ENCODE data around the gene LRRC31. TPM values are rescaled to one million over a fixed set of nuclear protein-coding genes. Genes with fewer than 3 reads are reported as not detected.

The LRRC31 gene
- total RNA-seq, 1 donor, result not detected

DNA sequence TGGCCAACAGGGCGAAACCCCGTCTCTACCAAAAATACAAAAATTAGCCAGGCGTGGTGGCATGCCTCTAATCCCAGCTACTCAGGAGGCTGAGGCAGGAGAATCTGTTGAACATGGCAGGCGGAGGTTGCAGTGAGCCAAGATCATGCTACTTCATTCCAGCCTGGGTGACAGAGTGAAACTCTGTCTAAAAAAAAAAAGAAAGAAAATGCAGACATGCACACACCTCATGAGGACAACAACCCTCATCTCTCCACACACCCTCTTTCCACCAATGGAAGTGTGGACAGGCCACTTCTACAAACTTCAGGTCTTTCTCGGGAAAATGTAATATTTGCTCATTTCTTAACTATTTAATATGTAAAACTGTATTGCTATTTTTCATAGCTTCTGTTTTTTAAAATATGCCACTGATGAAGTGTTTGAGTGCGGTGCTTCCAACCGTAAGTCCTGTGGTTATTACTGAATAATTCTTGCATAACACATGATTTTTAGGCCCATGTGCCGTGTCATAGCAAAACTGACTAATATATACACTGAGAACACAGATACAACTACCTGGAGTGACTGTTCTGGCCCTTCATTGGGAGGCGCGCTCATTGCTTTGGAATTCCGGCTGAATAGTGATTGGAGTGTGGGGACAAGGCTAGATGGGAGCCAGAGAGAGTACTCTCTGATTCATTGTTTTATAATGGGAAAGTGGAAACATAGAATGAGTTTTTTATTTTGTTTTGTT lies 23.1 kb downstream of the LRRC31 start:
- H3K79me2 ChIP-seq (ENCODE audit: insufficient read depth, low read length), result no peaks in the 10 kb centered on the region
- H3K27ac ChIP-seq (ENCODE audit: low read depth, low read length), result no peak overlapping the region
- no peaks in the 10 kb centered on the region for H3K4me1 ChIP-seq (ENCODE audit: insufficient read depth, low read length)
- H4K20me1 ChIP-seq (ENCODE audit: insufficient read depth, low read length), result no peaks in the 10 kb centered on the region
- peak overlapping the region; percentile 10 for H3K4me2 ChIP-seq (ENCODE audit: insufficient read depth, low read length)
- H3K4me3 ChIP-seq (ENCODE audit: insufficient read depth, low read length), result no peak overlapping the region
- H3K9me3 ChIP-seq (ENCODE audit: low read depth, low read length), result no peaks in the 10 kb centered on the region
- H3K27me3 ChIP-seq (ENCODE audit: insufficient read depth, low read length), result peaks cover 4% of the 10 kb centered on the region
- H2AFZ ChIP-seq (ENCODE audit: low read length), result no peak overlapping the region
- peak; percentile 92 for DNase-seq (ENCODE audit: insufficient read length, low spot score, missing footprints)
- TF ChIP-seq, protein P1, sequence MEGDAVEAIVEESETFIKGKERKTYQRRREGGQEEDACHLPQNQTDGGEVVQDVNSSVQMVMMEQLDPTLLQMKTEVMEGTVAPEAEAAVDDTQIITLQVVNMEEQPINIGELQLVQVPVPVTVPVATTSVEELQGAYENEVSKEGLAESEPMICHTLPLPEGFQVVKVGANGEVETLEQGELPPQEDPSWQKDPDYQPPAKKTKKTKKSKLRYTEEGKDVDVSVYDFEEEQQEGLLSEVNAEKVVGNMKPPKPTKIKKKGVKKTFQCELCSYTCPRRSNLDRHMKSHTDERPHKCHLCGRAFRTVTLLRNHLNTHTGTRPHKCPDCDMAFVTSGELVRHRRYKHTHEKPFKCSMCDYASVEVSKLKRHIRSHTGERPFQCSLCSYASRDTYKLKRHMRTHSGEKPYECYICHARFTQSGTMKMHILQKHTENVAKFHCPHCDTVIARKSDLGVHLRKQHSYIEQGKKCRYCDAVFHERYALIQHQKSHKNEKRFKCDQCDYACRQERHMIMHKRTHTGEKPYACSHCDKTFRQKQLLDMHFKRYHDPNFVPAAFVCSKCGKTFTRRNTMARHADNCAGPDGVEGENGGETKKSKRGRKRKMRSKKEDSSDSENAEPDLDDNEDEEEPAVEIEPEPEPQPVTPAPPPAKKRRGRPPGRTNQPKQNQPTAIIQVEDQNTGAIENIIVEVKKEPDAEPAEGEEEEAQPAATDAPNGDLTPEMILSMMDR (IDR thresholded peaks at IDR 0.05; ENCODE audit: extremely low read depth, low read depth, low read length), result no peak
- no peaks in the 10 kb centered on the region for H3K36me3 ChIP-seq (ENCODE audit: insufficient read depth, low read length)

DNA sequence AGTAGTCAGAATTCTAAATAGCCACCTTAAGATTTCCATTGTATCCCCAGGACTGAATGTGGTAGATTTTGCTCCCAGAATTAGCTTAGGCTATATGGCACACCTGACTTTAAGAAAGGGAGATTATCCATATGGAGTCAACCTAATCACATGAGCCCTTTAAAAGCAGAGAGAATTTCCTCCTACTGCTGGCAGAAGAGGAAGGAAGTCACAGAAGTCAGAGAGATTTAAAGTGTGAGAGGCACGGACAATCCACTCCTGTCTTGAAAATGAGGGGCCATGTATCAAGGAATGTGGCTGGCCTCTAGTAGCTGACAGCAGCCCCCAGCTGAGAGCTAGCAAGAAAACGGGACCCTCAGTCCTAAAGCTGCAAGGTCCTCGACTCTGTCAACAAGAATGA lies 26.8 kb downstream of the LRRC31 start:
- TF ChIP-seq, protein P1 (IDR thresholded peaks at IDR 0.05; ENCODE audit: extremely low read depth, low read depth, low read length), result no peak
- Histone ChIP-seq H3K79me2 (ENCODE audit: insufficient read depth, low read length) (no peaks in the 10 kb centered on the region), H3K4me3 (ENCODE audit: insufficient read depth, low read length) (no peak overlapping the region), H3K4me1 (ENCODE audit: insufficient read depth, low read length) (no peaks in the 10 kb centered on the region), H2AFZ (ENCODE audit: low read length) (peak overlapping the region; percentile 68), H3K36me3 (ENCODE audit: insufficient read depth, low read length) (no peaks in the 10 kb centered on the region), H3K27ac (ENCODE audit: low read depth, low read length) (no peak overlapping the region), H3K9me3 (ENCODE audit: low read depth, low read length) (no peaks in the 10 kb centered on the region), H4K20me1 (ENCODE audit: insufficient read depth, low read length) (no peaks in the 10 kb centered on the region), H3K27me3 (ENCODE audit: insufficient read depth, low read length) (no peaks in the 10 kb centered on the region), H3K4me2 (ENCODE audit: insufficient read depth, low read length) (no peak overlapping the region)
- DNase-seq (ENCODE audit: insufficient read length, low spot score, missing footprints), result no peak

- no peaks in the 10 kb centered on the region for H3K9me3 ChIP-seq (ENCODE audit: low read depth, low read length)
- TF ChIP-seq, protein P1 (IDR thresholded peaks at IDR 0.05; ENCODE audit: extremely low read depth, low read depth, low read length), result no peak
- H3K4me2 ChIP-seq (ENCODE audit: insufficient read depth, low read length), result no peak overlapping the region
- no peaks in the 10 kb centered on the region for H3K27me3 ChIP-seq (ENCODE audit: insufficient read depth, low read length)
- H3K36me3 ChIP-seq (ENCODE audit: insufficient read depth, low read length), result no peaks in the 10 kb centered on the region
- H2AFZ ChIP-seq (ENCODE audit: low read length), result no peak overlapping the region
- no peak overlapping the region for H3K27ac ChIP-seq (ENCODE audit: low read depth, low read length)
- H3K79me2 ChIP-seq (ENCODE audit: insufficient read depth, low read length), result no peaks in the 10 kb centered on the region
- peaks cover 5% of the 10 kb centered on the region for H3K4me1 ChIP-seq (ENCODE audit: insufficient read depth, low read length)
- no peak overlapping the region for H3K4me3 ChIP-seq (ENCODE audit: insufficient read depth, low read length)
- no peak for DNase-seq (ENCODE audit: insufficient read length, low spot score, missing footprints)
- no peaks in the 10 kb centered on the region for H4K20me1 ChIP-seq (ENCODE audit: insufficient read depth, low read length)
Observed at GRCh38 chr3:169841171-169841570, 28.6 kb downstream of the LRRC31 start.

- TF ChIP-seq, protein P1 (IDR thresholded peaks at IDR 0.05; ENCODE audit: extremely low read depth, low read depth, low read length), result no peak
- Histone ChIP-seq H3K4me1 (ENCODE audit: insufficient read depth, low read length) (peaks cover 5% of the 10 kb centered on the region), H4K20me1 (ENCODE audit: insufficient read depth, low read length) (no peaks in the 10 kb centered on the region), H3K9me3 (ENCODE audit: low read depth, low read length) (no peaks in the 10 kb centered on the region), H2AFZ (ENCODE audit: low read length) (no peak overlapping the region), H3K27me3 (ENCODE audit: insufficient read depth, low read length) (no peaks in the 10 kb centered on the region), H3K4me2 (ENCODE audit: insufficient read depth, low read length) (no peak overlapping the region), H3K27ac (ENCODE audit: low read depth, low read length) (no peak overlapping the region), H3K79me2 (ENCODE audit: insufficient read depth, low read length) (no peaks in the 10 kb centered on the region), H3K4me3 (ENCODE audit: insufficient read depth, low read length) (no peak overlapping the region), H3K36me3 (ENCODE audit: insufficient read depth, low read length) (no peaks in the 10 kb centered on the region)
- DNase-seq (ENCODE audit: insufficient read length, low spot score, missing footprints), result no peak
Observed at GRCh38 chr3:169838511-169839030, 31.2 kb downstream of the LRRC31 start.
